Testis (tissue), 3 donors: ENCODE measurements around the gene FYCO1. TPM values are rescaled to one million over a fixed set of nuclear protein-coding genes. Genes with fewer than 3 reads are reported as not detected.

Experiments used
- DNase-seq: peaks from one replicate; pipeline ENCODE4 v3.0.0-alpha.2; 2019
- H3K27ac ChIP-seq, 2 donors: fragments of 200-600 bp; sonication (generic); one replicate each; pipeline ENCODE4 v1.5.1; 2019
- H3K27me3 ChIP-seq: fragments of 200-600 bp; sonication (generic); one replicate; pipeline ENCODE4 v1.5.1; 2019
- H3K36me3 ChIP-seq: fragments of 200-600 bp; sonication (generic); one replicate; pipeline ENCODE4 v1.5.1; 2017; ENCODE audit warnings: low read depth; ENCODE audit errors: missing control alignments
- H3K4me1 ChIP-seq: fragments of 200-600 bp; sonication (generic); one replicate; pipeline ENCODE4 v1.5.1; 2019
- H3K4me3 ChIP-seq, 2 donors: fragments of 200-600 bp; sonication (generic); one replicate each; pipeline ENCODE4 v1.5.1; 2017 to 2019
- H3K9me3 ChIP-seq: fragments of 200-600 bp; sonication (generic); one replicate; pipeline ENCODE4 v1.5.1; 2017
- POLR2A ChIP-seq: fragments of 450-650 bp; IDR thresholded peaks from one replicate; pipeline ENCODE4 v1.6.1; 2017; ENCODE audit warnings: antibody characterized with exemption, mild to moderate bottlenecking, moderate library complexity
- WGBS, 2 donors: methylation state at CpG; one replicate each; pipeline ENCODE4 v1.1.5; 2018; 5-methylcytosine and 5-hydroxymethylcytosine counted together
- intact Hi-C: fragments of 100-400 bp; cut with DNase I; formaldehyde crosslinking; loops from one replicate; pipeline ENCODE4 v1.15.1; 2023; ENCODE audit warnings: low total_unique reads
- polyA plus RNA-seq: library from polyadenylated mRNA; stranded (reverse); fragments of 350-450 nt; fragmentation: Illumina TruSeq; extraction: RNeasy Lipid Tissue Mini Kit (QIAGEN cat#74804); gene quantifications from one replicate; pipeline ENCODE4 v1.2.3, GENCODE V29; 2014; ENCODE audit warnings: low read depth, low replicate concordance; ENCODE audit not compliant: insufficient read depth
- total RNA-seq, 2 donors: library from RNA; depleted of rRNA; stranded (reverse); fragments of >200 nt; gene quantifications; one replicate each; pipeline ENCODE4 v1.2.3, GENCODE V29; 2016
- TF ChIP-seq, protein P1 (sequence below), 3 experiments: fragments of 450-650 bp in 2 of 3; fragments of 200-600 bp in 1 of 3; sonication (generic) in 1 of 3; IDR thresholded peaks; one replicate each; pipeline ENCODE4 v1.5.1; 2016 to 2019; ENCODE audit warnings: antibody characterized with exemption in 3 of 3, mild to moderate bottlenecking in 2 of 3, moderate library complexity in 1 of 3

Gene FYCO1
- total and polyA plus RNA-seq, 3 donors from 2014 or later, result 12.8 to 24.2 (median 21.7) TPM

DNA sequence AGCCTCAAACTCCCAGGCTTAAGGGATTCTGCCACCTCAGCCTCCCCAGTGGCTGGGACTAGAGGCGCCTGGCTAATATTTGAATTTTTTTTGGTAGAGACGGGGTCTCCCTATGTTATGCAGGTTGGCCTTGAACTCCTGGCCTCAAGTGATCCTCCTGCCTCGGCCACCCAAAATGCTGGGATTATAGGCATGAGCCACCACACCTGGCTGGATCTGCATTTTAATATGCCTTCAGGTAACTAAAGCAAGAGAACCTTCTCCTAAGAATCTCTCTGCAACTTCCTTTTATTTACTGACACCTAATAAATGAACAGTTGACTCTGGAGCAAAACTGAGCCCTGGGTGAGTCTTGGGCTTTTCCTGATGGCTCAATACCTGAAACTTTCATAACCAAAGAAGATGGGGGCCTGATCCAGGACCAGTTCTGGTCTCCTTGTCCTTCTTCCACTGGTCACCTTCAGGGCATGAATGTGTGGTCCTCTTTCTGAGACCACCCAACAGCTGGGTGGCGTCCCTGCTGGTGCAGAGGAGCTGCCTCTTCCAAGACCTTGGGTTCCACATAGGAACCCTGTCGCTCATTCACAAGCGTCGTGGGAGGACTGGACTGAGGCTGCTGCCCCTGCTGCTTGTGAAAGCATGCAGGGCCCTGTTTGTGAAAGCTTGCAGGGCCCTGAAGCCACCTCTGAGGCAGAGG is 81.1 kb downstream of the FYCO1 start:
- TF ChIP-seq POLR2A, result no peak
- TF ChIP-seq, protein P1, sequence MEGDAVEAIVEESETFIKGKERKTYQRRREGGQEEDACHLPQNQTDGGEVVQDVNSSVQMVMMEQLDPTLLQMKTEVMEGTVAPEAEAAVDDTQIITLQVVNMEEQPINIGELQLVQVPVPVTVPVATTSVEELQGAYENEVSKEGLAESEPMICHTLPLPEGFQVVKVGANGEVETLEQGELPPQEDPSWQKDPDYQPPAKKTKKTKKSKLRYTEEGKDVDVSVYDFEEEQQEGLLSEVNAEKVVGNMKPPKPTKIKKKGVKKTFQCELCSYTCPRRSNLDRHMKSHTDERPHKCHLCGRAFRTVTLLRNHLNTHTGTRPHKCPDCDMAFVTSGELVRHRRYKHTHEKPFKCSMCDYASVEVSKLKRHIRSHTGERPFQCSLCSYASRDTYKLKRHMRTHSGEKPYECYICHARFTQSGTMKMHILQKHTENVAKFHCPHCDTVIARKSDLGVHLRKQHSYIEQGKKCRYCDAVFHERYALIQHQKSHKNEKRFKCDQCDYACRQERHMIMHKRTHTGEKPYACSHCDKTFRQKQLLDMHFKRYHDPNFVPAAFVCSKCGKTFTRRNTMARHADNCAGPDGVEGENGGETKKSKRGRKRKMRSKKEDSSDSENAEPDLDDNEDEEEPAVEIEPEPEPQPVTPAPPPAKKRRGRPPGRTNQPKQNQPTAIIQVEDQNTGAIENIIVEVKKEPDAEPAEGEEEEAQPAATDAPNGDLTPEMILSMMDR (IDR thresholded peaks at IDR 0.05), result no peak
- H3K36me3 ChIP-seq, result no peaks in the 10 kb centered on the region
- H3K9me3 ChIP-seq, result no peaks in the 10 kb centered on the region
- H3K27ac ChIP-seq, result no peak overlapping the region
- H3K4me1 ChIP-seq, result no peaks in the 10 kb centered on the region
- intact Hi-C loops, result no loop called here
- no peaks in the 10 kb centered on the region for H3K27me3 ChIP-seq
- 78 to 92% methylated on average over 7 of the region's 7 CpGs for WGBS, 2 donors
- H3K4me3 ChIP-seq, result no peak overlapping the region
- DNase-seq, result no peak

DNA sequence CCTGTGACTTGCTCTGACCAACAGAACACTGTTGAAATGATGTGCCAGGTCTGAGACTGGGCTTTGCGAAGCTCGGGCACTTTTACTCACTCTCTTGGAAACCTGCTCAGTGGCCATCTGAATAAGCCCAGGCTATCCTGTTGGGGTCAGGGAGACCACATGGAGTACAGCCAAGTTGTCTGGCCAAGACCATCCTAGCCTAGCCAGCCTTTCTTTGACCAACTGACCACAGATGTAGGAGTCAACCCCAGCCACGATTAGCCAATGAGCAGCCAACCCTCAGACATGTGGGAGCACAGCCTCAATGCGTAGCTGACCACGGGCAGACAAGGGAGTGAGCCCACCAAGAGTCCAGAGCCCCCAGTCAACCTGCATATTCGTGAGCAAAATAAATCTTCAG is 83.2 kb downstream of the FYCO1 start:
- Histone ChIP-seq H3K27me3 (no peaks in the 10 kb centered on the region), H3K4me1 (no peaks in the 10 kb centered on the region), H3K36me3 (no peaks in the 10 kb centered on the region), H3K27ac (no peak overlapping the region), H3K4me3 (no peak overlapping the region), H3K9me3 (no peaks in the 10 kb centered on the region)
- 88 to 100% methylated on average over 4 to 6 of the region's 6 CpGs for WGBS, 2 donors
- DNase-seq, result no peak
- TF ChIP-seq POLR2A, result no peak
- TF ChIP-seq, protein P1 (IDR thresholded peaks at IDR 0.05), result no peak
- intact Hi-C loops, result no loop called here

DNA sequence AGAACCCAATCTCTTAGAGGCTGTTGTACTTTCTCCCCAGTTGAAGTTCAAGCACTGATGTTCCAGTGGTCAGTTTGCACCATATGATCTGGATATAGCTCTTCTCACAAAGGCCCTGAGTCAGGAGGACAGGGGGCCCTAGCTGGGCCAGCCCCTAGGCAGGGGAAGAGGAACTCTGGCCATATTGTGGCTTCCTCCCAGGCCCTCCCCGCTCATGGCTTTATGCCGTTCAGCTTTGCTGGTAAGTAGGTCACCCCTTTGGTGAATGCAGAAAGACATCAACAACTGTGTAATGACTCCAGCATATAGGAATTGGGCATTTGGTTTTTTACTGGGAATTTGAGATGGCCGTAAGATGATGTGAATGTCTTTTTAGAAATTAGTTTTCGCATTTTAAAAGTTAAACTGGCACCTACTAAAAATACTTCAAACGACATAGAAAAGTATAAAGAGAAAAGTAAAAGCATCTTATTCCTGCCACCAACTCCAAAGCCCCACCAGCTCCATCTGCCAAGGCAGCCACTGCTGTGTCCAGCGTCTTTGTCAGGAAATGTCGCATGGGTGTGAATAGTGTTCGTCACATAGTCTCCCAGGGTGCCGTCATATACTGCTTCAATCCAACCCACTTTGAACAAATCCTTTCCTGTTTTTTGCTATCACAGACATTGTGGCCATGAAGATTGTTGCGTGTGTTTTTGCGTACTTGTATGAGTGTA is 84.0 kb downstream of the FYCO1 start:
- DNase-seq, result no peak
- no peaks in the 10 kb centered on the region for H3K27me3 ChIP-seq
- TF ChIP-seq, protein P1 (IDR thresholded peaks at IDR 0.05), result no peak
- H3K4me1 ChIP-seq, result no peaks in the 10 kb centered on the region
- no peaks in the 10 kb centered on the region for H3K36me3 ChIP-seq
- no peak overlapping the region for H3K27ac ChIP-seq
- no peak overlapping the region for H3K4me3 ChIP-seq
- WGBS, 2 donors, result 91 to 92% methylated on average over 10 to 11 of the region's 11 CpGs
- intact Hi-C loops, result no loop called here
- no peaks in the 10 kb centered on the region for H3K9me3 ChIP-seq

DNA sequence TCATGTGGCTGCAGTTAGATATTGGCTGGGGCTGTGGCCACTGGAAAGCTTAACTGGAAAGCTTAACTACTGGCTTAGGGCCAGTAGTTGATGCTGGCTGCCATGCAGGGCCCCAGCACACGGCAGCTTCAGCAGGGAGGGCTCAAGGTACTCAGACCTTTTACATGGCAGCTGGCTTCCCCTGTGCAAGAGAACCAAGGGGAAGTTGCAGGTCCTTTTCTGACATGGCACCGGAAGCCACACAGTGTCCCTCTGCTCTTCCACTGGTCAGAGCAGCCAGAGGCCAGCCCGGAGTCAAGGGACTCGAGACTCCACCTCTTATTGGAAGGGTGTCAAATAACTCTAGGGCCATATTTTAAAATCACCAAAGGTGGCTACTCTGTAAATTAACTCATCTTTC is 84.7 kb downstream of the FYCO1 start:
- no peaks in the 10 kb centered on the region for H3K4me1 ChIP-seq
- no peak overlapping the region for H3K4me3 ChIP-seq
- H3K27ac ChIP-seq, result no peak overlapping the region
- H3K9me3 ChIP-seq, result no peaks in the 10 kb centered on the region
- H3K27me3 ChIP-seq, result no peaks in the 10 kb centered on the region
- intact Hi-C loops, result no loop called here
- TF ChIP-seq, protein P1 (IDR thresholded peaks at IDR 0.05), result no peak
- no peak for TF ChIP-seq POLR2A
- DNase-seq, result no peak
- 83 to 94% methylated on average over 4 of the region's 4 CpGs for WGBS, 2 donors
- no peaks in the 10 kb centered on the region for H3K36me3 ChIP-seq
